ENCODE measurements around the gene CCDC177.
A peak's percentile ranks its signal among the peaks of the same experiment; 100 is the strongest.

The CCDC177 gene

GRCh38 chr14:69613312-69614073, 38.8 kb upstream of the CCDC177 start:
- Histone ChIP-seq H3K79me2 (ENCODE audit: control insufficient read depth, insufficient read depth, low read length, unreplicated experiment) (peaks cover 57% of the 10 kb centered on the region), H3K27me3 (ENCODE audit: insufficient read depth, low read length) (no peaks in the 10 kb centered on the region), H3K36me3 (ENCODE audit: insufficient read depth, low read length) (no peaks in the 10 kb centered on the region), H3K4me1 (ENCODE audit: control insufficient read depth, insufficient read depth, low read length, unreplicated experiment) (peaks cover 49% of the 10 kb centered on the region), H3K4me3 (ENCODE audit: low read depth, low read length) (peak overlapping the region; percentile 88), H2AFZ (ENCODE audit: low read length, unreplicated experiment) (no peak overlapping the region), H3K27ac (ENCODE audit: low read depth, low read length) (peak overlapping the region; percentile 84; the same call in 1 of the 2 replicates)

GRCh38 chr14:69612783-69613130, 38.1 kb upstream of the CCDC177 start:
- peaks cover 50% of the 10 kb centered on the region for H3K79me2 ChIP-seq (ENCODE audit: control insufficient read depth, insufficient read depth, low read length, unreplicated experiment)
- peak overlapping the region; percentile 88 for H3K4me3 ChIP-seq (ENCODE audit: low read depth, low read length)
- H3K27ac ChIP-seq (ENCODE audit: low read depth, low read length): peak overlapping the region; percentile 84
- peaks cover 42% of the 10 kb centered on the region for H3K4me1 ChIP-seq (ENCODE audit: control insufficient read depth, insufficient read depth, low read length, unreplicated experiment)
- H3K27me3 ChIP-seq (ENCODE audit: insufficient read depth, low read length): no peaks in the 10 kb centered on the region
- no peaks in the 10 kb centered on the region for H3K36me3 ChIP-seq (ENCODE audit: insufficient read depth, low read length)
- H2AFZ ChIP-seq (ENCODE audit: low read length, unreplicated experiment): no peak overlapping the region

DNA sequence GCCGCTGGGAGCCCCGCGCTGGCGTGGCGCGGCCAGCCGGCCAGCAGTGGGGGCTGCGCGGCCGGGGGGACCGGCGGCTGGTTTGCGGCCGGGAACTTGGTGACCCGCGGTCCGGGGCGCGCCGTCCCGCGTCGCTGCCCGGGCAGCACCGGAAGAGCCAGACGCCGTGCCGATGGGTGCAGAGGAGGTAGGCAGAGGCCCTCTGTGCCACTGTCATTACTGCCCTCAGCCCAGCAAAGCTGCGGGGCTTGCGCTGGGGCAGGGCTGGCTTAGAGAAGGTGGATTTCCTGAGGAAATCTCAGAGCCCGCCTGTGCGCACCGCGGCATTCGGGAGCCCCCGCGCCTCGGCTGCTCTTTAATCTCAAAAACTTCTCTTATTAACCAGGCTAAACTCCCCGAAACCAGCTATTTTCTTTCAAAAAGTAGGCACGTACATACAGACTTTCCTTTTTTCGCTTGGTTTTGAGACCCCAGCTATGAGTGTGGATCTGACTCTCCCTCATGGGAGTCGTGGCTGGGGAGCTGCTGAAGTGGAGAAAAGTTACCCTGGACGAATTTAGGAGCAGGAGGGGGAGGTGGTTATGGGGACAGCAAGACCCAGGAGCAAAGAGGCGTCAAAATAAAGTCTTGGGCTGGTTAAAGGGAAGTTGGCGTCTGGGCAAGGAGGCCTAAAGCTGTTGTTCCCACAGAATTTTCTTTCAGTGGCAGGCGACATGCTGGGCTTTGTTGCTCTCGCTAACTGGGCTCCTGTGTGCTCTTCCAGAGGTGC, 37.5 kb upstream of the CCDC177 start:
- Histone ChIP-seq H3K4me1 (ENCODE audit: control insufficient read depth, insufficient read depth, low read length, unreplicated experiment) (peaks cover 45% of the 10 kb centered on the region), H3K27ac (ENCODE audit: low read depth, low read length) (peak overlapping the region; percentile 84), H3K79me2 (ENCODE audit: control insufficient read depth, insufficient read depth, low read length, unreplicated experiment) (peaks cover 44% of the 10 kb centered on the region), H3K4me3 (ENCODE audit: low read depth, low read length) (peak overlapping the region; percentile 88), H2AFZ (ENCODE audit: low read length, unreplicated experiment) (peak overlapping the region; percentile 60), H3K36me3 (ENCODE audit: insufficient read depth, low read length) (no peaks in the 10 kb centered on the region), H3K27me3 (ENCODE audit: insufficient read depth, low read length) (no peaks in the 10 kb centered on the region)

GRCh38 chr14:69611172-69612013, 36.7 kb upstream of the CCDC177 start, which contains the start of gene SUSD6:
SUSD6 (plus strand) TSS chr14:69611596; CDS start chr14:69658593, 46,997 bp downstream.
- H3K27me3 ChIP-seq (ENCODE audit: insufficient read depth, low read length): no peaks in the 10 kb centered on the region
- peak within 1 kb of the TSS; percentile 88 for H3K4me3 ChIP-seq (ENCODE audit: low read depth, low read length)
- H3K4me1 ChIP-seq (ENCODE audit: control insufficient read depth, insufficient read depth, low read length, unreplicated experiment): peaks cover 41% of the 10 kb centered on the region
- peaks cover 36% of the 10 kb centered on the region for H3K79me2 ChIP-seq (ENCODE audit: control insufficient read depth, insufficient read depth, low read length, unreplicated experiment)
- no peaks in the 10 kb centered on the region for H3K36me3 ChIP-seq (ENCODE audit: insufficient read depth, low read length)
- H2AFZ ChIP-seq (ENCODE audit: low read length, unreplicated experiment): peak within 1 kb of the TSS; percentile 65
- peak within 1 kb of the TSS; percentile 84 for H3K27ac ChIP-seq (ENCODE audit: low read depth, low read length)

DNA sequence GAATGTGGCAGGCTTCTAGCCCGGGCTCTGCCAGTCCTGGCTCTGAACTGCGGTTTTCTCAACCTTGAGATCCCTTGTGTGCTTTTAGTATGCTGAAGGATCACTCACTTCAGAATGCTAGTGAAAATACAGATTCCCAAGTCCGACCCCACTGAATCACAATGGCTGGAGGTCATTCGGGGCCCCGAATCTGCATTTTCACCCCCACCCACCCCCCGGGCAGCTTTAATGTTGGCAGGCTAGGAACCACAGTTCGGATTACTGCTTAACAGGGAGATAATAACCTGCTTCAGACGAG, 36.2 kb upstream of the CCDC177 start:
- Histone ChIP-seq H3K4me3 (ENCODE audit: low read depth, low read length) (peak overlapping the region; percentile 81), H3K27ac (ENCODE audit: low read depth, low read length) (peak overlapping the region; percentile 59), H3K36me3 (ENCODE audit: insufficient read depth, low read length) (no peaks in the 10 kb centered on the region), H3K79me2 (ENCODE audit: control insufficient read depth, insufficient read depth, low read length, unreplicated experiment) (peaks cover 34% of the 10 kb centered on the region), H3K27me3 (ENCODE audit: insufficient read depth, low read length) (no peaks in the 10 kb centered on the region), H2AFZ (ENCODE audit: low read length, unreplicated experiment) (peak overlapping the region; percentile 65), H3K4me1 (ENCODE audit: control insufficient read depth, insufficient read depth, low read length, unreplicated experiment) (peaks cover 35% of the 10 kb centered on the region)

DNA sequence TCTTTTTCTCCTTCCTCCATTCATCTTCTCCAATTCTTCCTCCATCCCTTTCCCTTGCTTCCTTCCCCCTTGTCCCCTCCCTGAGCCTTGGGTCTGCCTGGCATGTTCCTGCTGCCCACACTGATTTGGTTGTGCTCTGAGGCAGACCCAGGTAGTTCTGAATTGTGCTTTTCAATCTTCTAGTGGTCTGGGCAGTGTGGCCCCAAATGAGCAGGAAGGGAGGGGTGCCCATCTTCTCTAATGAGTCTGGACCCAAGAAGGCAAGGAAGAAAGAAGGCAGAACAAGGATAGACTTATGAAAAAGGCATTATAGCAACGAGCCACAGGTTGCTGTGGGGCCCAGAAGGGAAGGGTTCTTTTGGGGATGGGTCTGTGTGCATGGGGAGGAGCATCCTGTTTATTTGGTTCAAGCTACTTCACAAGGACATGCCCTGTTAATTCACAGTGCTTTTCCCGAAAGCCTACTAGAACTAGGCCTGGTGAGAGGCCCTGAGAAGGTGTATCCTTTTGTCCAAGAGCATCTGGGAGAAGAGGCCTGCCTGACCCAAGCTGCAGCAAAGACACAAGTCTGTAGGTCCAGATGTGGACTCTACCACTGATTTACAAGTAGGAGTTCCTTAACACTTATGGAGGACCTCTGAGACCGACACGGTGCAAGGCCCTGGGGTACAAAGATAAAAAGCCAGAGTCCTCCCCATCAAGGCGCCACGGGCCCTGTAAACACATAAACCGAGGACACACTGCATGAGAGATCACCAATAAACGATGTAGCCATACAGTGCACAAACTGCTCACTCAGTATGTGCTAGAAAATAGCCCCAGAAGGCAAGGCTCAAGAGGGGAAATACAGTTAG, 35.6 kb upstream of the CCDC177 start:
- Histone ChIP-seq H3K79me2 (ENCODE audit: control insufficient read depth, insufficient read depth, low read length, unreplicated experiment) (peaks cover 31% of the 10 kb centered on the region), H3K36me3 (ENCODE audit: insufficient read depth, low read length) (no peaks in the 10 kb centered on the region), H2AFZ (ENCODE audit: low read length, unreplicated experiment) (peak overlapping the region; percentile 65), H3K4me3 (ENCODE audit: low read depth, low read length) (peak overlapping the region; percentile 81), H3K27ac (ENCODE audit: low read depth, low read length) (peak overlapping the region; percentile 59), H3K4me1 (ENCODE audit: control insufficient read depth, insufficient read depth, low read length, unreplicated experiment) (peaks cover 31% of the 10 kb centered on the region), H3K27me3 (ENCODE audit: insufficient read depth, low read length) (no peaks in the 10 kb centered on the region)

DNA sequence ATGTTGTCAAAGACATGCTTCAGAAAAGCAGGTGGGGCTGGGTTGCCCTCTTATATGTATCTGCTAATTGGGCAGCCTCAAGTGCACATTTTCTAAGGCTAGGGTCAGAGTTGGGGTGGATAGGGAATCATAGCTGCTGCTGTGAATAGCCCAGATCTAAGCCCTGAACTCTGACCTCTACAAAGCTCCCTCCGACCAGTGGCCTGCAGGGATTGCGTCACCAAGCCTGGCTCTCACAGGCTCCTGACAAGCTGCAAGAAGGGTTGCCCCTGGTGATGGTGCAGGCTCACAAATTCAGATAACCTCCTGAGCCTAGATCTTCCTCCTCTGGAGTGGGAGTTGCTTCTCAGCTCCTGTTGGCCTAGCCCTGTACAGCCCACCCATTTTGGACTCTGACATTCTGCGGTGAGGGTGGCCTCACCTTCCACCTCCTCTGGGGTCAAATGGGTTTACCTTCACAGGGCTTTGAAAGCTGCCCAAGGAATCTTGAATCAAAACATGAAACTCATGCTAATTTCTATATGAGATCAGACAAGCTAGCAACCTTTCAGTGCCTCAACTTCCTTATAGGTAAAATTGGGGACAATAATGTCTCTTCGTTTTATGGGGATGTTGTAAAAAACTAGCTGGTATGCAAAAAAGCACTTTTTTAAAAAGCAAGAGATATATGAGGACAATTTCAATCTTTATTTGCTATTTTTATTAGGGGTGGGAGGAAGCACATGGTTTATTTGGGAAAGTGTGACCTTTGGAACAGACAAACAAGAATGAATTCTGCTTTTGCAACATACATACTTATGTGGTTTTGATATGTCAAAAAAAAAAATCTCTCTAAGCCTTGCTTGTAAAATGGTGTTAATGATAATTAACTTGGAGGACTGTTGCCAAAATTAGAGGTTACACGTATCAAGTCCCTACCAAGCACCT, 31.9 kb upstream of the CCDC177 start:
- Histone ChIP-seq H3K27me3 (ENCODE audit: insufficient read depth, low read length) (no peaks in the 10 kb centered on the region), H3K4me3 (ENCODE audit: low read depth, low read length) (no peak overlapping the region), H3K27ac (ENCODE audit: low read depth, low read length) (no peak overlapping the region), H3K36me3 (ENCODE audit: insufficient read depth, low read length) (no peaks in the 10 kb centered on the region), H3K4me1 (ENCODE audit: control insufficient read depth, insufficient read depth, low read length, unreplicated experiment) (peaks cover 15% of the 10 kb centered on the region), H3K79me2 (ENCODE audit: control insufficient read depth, insufficient read depth, low read length, unreplicated experiment) (no peaks in the 10 kb centered on the region), H2AFZ (ENCODE audit: low read length, unreplicated experiment) (no peak overlapping the region)

GRCh38 chr14:69605738-69606137, 31.1 kb upstream of the CCDC177 start:
- Histone ChIP-seq H3K79me2 (ENCODE audit: control insufficient read depth, insufficient read depth, low read length, unreplicated experiment) (no peaks in the 10 kb centered on the region), H3K27ac (ENCODE audit: low read depth, low read length) (no peak overlapping the region), H3K27me3 (ENCODE audit: insufficient read depth, low read length) (no peaks in the 10 kb centered on the region), H3K4me1 (ENCODE audit: control insufficient read depth, insufficient read depth, low read length, unreplicated experiment) (peaks cover 15% of the 10 kb centered on the region), H3K36me3 (ENCODE audit: insufficient read depth, low read length) (no peaks in the 10 kb centered on the region), H2AFZ (ENCODE audit: low read length, unreplicated experiment) (no peak overlapping the region), H3K4me3 (ENCODE audit: low read depth, low read length) (no peak overlapping the region)

DNA sequence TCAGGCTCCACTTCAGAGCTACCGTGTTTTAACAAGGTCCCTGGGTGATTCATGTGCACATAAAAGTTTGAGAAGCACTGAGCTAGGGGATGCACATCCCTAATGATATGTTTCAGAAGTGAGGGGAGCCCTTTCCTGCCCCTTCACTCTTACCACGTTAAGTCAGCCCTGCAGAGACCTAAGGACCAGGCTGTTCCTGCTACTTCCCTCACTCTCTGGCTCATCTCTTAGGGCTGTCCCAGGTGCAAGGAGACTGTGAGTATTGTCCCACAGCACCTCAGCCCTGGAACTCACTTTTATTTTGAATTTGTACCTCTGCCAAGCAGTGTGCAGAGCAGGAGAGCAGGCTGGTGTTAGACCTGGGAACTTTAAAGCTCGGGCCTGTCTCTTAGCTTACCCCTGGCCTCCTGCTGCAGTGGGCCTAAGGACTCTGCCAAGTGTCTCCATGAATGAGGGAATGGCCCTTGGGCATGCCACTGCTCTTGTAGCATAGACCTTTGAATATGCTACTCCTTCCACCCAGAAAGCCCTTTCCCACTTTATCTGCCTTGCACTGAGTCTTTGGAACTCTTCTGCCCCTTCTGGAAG, 25.7 kb upstream of the CCDC177 start:
- Histone ChIP-seq H2AFZ (ENCODE audit: low read length, unreplicated experiment) (no peak overlapping the region), H3K27ac (ENCODE audit: low read depth, low read length) (no peak overlapping the region), H3K27me3 (ENCODE audit: insufficient read depth, low read length) (no peaks in the 10 kb centered on the region), H3K36me3 (ENCODE audit: insufficient read depth, low read length) (no peaks in the 10 kb centered on the region), H3K79me2 (ENCODE audit: control insufficient read depth, insufficient read depth, low read length, unreplicated experiment) (no peaks in the 10 kb centered on the region), H3K4me3 (ENCODE audit: low read depth, low read length) (no peak overlapping the region), H3K4me1 (ENCODE audit: control insufficient read depth, insufficient read depth, low read length, unreplicated experiment) (no peaks in the 10 kb centered on the region)
